Naive thymus-derived CD8-positive, alpha-beta T cell (primary cell): ENCODE measurements around the gene HDAC4. TPM values are rescaled to one million over a fixed set of nuclear protein-coding genes. Genes with fewer than 3 reads are reported as not detected.
A peak's percentile ranks its signal among the peaks of the same experiment; 100 is the strongest.
"Not testable (repeated sequence)": the region's sequence is repeated elsewhere in the genome, so short reads cannot be mapped to it uniquely, and the experiment has no call there.

Source experiments
- ATAC-seq, 2 donors: fragments of 150-1000 bp; cut with Tn5 transposase in 1 of 2; sonication (Bioruptor Pico), chemical (Tn5 transposase) in 1 of 2; 1 replicate in 1 of 2; 2 replicates in 1 of 2; pipeline ENCODE4 v1.10.0; 2021; ENCODE audit warnings: mild to moderate bottlenecking in 2 of 2, moderate library complexity in 2 of 2
- POLR2A ChIA-PET: fragments of 350-600 bp; sonication (Branson Sonifier 250); formaldehyde crosslinking; loops from one replicate; lab custom pipeline; 2021; ENCODE audit warnings: antibody characterized with exemption; lab: Charles Lee
- DNase-seq, 10 donors: peaks; one replicate each; pipeline versions ENCODE4 v3.0.0 to v3.0.0-alpha.2; 2020 to 2022
- H3K27ac Mint-ChIP-seq, 10 donors: one replicate each; pipeline ENCODE4 v1.8.0; 2020 to 2022; ENCODE audit warnings: mild to moderate bottlenecking in 10 of 10, mixed read lengths in 10 of 10, moderate library complexity in 4 of 10, inconsistent platforms in 1 of 10
- H3K27me3 Mint-ChIP-seq, 5 donors: one replicate each; pipeline ENCODE4 v1.8.0; 2021 to 2022; ENCODE audit warnings: mixed read lengths in 5 of 5
- H3K36me3 Mint-ChIP-seq, 3 donors: one replicate each; pipeline ENCODE4 v1.8.0; 2020 to 2022; ENCODE audit warnings: mixed read lengths in 3 of 3, mild to moderate bottlenecking in 2 of 3, inconsistent platforms in 1 of 3
- H3K4me1 Mint-ChIP-seq, 4 donors: one replicate each; pipeline ENCODE4 v1.8.0; 2021 to 2022; ENCODE audit warnings: mixed read lengths in 4 of 4
- H3K4me3 Mint-ChIP-seq, 10 donors: one replicate each; pipeline ENCODE4 v1.8.0; 2020 to 2022; ENCODE audit warnings: mild to moderate bottlenecking in 10 of 10, mixed read lengths in 10 of 10, moderate library complexity in 6 of 10, inconsistent platforms in 1 of 10
- H3K9me3 Mint-ChIP-seq, 9 donors: one replicate each; pipeline ENCODE4 v1.8.0; 2020 to 2022; ENCODE audit warnings: mixed read lengths in 9 of 9, mild to moderate bottlenecking in 3 of 9, inconsistent platforms in 1 of 9, moderate library complexity in 1 of 9
- polyA plus RNA-seq, 3 donors: library from polyadenylated mRNA; unstranded; fragments of 300-500 nt; fragmentation: Illumina TruSeq; gene quantifications; one replicate each; pipeline ENCODE4 v1.2.3, GENCODE V29; 2021
- total RNA-seq, 8 experiments: library from RNA in 2 of 8; stranded (reverse) in 2 of 8; gene quantifications; one replicate each; pipeline ENCODE4 v1.2.3 and lab custom pipeline; 2021 to 2026

Gene HDAC4
- total and polyA plus RNA-seq, 5 experiments from 2014 or later: 2.8 to 37.3 (median 10.1) TPM

DNA sequence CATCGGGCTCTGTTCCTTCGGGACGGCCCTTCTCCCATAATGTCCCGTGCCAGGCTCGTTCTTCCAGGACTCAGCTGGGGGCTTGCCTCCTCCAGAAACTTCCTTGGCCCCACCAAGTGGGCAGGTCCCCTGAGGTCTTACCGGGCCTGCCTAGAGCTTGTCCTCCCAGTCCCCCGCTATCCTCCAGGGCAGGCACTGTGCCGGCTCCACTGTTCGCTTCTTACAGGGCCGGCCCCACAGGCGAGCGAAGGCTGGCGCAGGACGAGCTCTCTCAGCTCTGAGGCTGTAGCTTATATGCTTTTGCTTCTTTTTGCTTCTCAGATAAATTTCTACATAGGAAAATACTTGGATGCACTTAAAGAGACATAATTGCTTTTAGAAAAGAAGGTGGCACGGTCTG, 323.6 kb downstream of the HDAC4 start:
- no peaks in the 10 kb centered on the region for H3K4me1 Mint-ChIP-seq
- DNase-seq (no peak), ATAC-seq (no peak)
- no peaks in the 10 kb centered on the region for H3K9me3 Mint-ChIP-seq
- peaks cover 0 to 66% (median 22%) of the 10 kb centered on the region in 3 donors for H3K36me3 Mint-ChIP-seq
- no peak overlapping the region for H3K27ac Mint-ChIP-seq
- POLR2A ChIA-PET: no interaction called here
- H3K27me3 Mint-ChIP-seq: no peaks in the 10 kb centered on the region
- no peak overlapping the region for H3K4me3 Mint-ChIP-seq

DNA sequence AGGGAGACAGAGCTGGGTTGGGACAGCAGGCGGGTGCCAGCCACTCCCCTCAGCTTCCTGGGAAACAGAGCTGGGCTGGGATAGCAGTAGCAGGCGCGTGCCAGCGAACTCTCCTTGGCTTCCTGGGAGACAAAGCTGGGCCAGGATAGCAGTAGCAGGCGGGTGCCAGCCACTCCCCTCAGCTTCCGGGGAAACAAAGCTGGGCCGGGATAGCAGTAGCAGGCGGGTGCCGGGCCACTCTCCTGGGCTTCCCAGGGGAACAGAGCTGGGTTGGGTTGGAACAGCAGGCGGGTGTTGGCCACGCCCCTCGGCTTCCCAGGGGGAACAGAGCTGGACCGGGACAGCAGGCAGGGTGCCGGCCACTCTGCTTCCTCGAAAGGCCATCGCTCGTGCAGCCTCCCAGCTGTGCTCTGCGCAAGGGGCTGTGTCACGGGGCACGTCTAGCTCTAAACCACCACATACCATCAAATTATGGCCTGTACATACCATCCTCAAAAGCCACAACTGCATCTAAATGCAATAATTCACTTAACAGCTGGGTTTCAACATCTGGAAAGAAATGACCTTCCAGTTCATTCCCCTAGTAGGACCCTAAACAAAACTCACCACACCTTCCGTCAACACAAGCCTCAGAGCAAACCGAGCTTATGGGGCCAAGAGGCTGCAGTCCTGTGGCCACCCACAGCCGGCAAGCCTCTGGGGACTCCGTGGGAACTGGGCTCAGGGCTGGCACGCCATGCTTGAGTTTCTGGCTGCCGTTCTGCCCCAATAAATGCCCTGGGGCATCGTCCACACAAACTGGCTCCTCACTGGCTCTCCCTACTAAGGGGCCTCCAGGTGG, 324.7 kb downstream of the HDAC4 start:
- Mint-ChIP-seq H3K9me3 (no peaks in the 10 kb centered on the region), H3K4me1 (no peaks in the 10 kb centered on the region), H3K36me3 (peaks cover 7 to 69% (median 27%) of the 10 kb centered on the region in 3 donors), H3K4me3 (no peak overlapping the region), H3K27me3 (no peaks in the 10 kb centered on the region), H3K27ac (no peak overlapping the region)
- no peak for DNase-seq
- no peak for ATAC-seq
- POLR2A ChIA-PET: no interaction called here

DNA sequence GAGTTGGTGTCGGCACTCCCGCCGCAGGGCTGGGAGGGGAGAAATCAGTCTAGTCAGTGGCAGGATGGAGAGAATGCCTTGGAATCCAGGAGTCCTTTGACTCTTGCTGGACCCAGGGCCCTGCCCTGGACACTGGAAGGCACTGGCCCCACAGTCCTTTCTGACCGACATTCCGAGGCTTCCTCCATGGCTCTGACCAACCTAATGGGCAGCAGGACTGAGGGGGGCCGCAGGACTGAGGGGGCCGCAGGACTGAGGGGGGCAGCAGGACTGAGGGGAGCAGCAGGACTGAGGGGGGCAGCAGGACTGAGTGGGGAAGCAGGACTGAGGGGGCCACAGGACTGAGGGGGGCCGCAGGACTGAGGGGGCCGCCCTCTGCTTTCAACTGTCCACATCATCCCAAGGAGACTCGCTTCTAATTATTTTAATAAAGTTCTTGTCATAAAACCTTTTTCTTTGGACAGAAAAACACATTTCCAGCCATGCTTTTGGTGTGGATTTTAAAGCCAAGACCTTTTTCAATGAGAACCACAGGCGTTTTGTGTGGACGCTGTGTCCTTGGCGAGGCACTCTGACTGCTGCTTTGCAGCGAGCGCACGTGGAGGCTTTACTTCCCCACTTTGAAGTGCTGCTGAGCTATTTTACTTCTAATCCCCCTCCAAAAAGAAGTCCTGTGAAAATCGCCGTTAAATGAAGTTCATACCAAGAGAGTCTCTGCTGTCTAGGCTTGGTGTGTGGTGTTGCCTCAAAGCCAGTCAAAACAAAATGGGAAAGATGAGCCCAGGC, 326.9 kb downstream of the HDAC4 start:
- Mint-ChIP-seq H3K9me3 (no peaks in the 10 kb centered on the region), H3K4me1 (no peaks in the 10 kb centered on the region), H3K27me3 (no peaks in the 10 kb centered on the region), H3K36me3 (peaks cover 7 to 55% (median 21%) of the 10 kb centered on the region in 3 donors), H3K4me3 (no peak overlapping the region), H3K27ac (no peak overlapping the region)
- no peak for ATAC-seq
- POLR2A ChIA-PET: no interaction called here
- no peak for DNase-seq

DNA sequence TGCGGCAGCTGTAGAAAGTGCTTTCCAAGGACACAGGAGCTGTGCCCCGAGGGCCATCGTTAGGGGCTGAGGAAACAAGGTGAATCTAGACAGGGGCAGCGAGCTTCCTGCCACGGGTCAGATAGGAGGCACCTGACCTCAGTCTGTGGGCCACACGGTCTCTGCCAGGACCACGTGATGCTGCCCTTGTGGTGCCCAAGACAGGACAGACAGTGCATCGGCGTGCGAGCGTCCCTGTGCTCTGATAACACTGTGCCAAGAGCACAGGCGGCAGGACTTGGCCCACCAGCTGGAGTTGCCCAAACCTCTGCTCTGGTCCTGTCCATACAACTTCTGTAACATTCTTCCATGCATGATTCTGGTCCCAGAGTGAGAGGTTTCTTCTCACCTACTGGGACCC, 327.6 kb downstream of the HDAC4 start:
- POLR2A ChIA-PET: no interaction called here
- ATAC-seq: no peak
- no peak overlapping the region for H3K4me3 Mint-ChIP-seq

DNA sequence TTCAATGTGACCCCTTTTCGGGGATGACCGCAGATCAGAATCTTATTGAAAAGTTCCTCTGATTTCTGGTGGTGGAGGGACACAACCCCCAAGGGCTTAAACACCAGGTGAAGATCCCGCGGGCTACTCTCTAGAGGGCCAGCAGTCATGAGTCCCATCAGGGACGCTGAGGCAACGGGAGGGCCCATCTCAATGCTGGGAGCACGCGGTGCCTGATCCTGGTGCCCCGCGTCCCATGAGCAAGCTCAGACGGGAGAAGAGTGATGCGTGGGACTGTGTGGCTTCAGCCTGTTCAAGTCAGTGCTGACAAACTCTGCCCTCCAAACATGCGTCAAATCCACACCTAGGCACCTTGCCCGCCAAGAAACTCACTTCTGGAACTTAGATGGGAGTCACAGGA, 328.0 kb downstream of the HDAC4 start:
- ATAC-seq (no peak), DNase-seq (no peak)
- Mint-ChIP-seq H3K9me3 (no peaks in the 10 kb centered on the region), H3K27me3 (no peaks in the 10 kb centered on the region), H3K4me1 (no peaks in the 10 kb centered on the region), H3K4me3 (no peak overlapping the region), H3K27ac (peak overlapping the region in 1 of 10 donors; percentile 19), H3K36me3 (peaks cover 7 to 51% (median 24%) of the 10 kb centered on the region in 3 donors)
- POLR2A ChIA-PET: no interaction called here

More for the DNA sequence above, 327.6 kb downstream of the HDAC4 start:
- Mint-ChIP-seq H3K27me3 (no peaks in the 10 kb centered on the region), H3K27ac (no peak overlapping the region), H3K36me3 (peaks cover 7 to 54% (median 23%) of the 10 kb centered on the region in 3 donors), H3K9me3 (no peaks in the 10 kb centered on the region), H3K4me1 (no peaks in the 10 kb centered on the region)
- no peak for DNase-seq

DNA sequence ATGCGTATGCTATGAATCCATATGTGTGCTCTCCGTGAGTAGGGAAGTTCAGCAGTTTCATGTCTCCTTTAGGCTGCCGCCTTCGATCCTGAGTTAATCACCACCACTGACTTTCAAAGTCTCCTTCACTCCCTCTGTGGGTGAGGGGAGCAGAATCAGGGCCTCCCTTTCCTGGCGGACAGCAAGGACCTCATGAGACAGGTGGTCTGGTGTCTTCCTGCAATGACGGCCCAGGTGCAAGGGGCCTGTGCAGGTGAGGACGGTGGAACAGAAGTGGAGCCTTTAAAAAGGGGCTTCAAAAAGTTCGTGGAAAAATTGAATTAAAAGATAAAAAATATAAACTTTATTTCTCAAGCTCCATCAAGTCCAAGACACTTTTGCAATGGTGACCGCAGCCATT, 330.4 kb downstream of the HDAC4 start:
- no peak overlapping the region for H3K4me3 Mint-ChIP-seq
- DNase-seq: no peak
- POLR2A ChIA-PET: no interaction called here
- no peaks in the 10 kb centered on the region for H3K9me3 Mint-ChIP-seq
- ATAC-seq: no peak
- peaks cover 7 to 50% (median 24%) of the 10 kb centered on the region in 3 donors for H3K36me3 Mint-ChIP-seq
- H3K4me1 Mint-ChIP-seq: no peaks in the 10 kb centered on the region
- H3K27ac Mint-ChIP-seq: peak overlapping the region in 1 of 10 donors; percentile 28
- H3K27me3 Mint-ChIP-seq: no peaks in the 10 kb centered on the region

DNA sequence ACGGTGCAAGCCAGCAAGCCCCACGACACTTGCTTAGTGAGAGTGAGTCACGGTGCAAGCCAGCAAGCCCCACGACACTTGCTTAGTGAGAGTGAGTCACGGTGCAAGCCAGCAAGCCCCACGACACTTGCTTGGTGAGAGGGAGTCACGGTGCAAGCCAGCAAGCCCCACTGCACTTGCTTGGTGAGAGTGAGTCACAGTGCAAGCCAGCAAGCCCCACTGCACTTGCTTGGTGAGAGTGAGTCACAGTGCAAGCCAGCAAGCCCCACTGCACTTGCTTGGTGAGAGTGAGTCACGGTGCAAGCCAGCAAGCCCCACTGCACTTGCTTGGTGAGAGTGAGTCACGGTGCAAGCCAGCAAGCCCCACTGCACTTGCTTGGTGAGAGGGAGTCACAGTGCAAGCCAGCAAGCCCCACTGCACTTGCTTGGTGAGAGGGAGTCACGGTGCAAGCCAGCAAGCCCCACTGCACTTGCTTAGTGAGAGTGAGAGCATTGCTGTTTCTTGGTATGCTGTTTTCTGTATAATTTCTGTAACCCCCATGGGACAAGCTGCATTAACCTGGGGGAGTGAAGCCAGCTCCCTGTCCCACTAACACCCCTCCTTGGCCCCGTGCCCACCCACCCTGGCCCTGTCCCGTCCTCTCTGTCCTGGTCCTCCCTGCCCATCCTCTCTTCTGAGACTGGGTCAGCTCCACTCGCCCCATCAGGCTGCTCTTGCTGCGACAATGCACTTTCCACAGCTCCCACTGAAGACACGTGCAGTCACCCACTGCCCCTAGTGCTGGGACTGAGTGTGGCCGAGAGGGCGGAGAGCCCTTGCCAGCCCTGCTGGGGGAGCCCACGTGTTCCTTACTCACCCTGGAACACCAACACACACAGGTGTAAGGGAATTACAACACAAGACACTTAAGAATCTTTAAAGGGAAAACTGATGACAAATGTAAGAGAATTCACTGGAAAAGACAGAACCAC, 331.2 kb downstream of the HDAC4 start:
- not testable (repeated sequence) for H3K4me3 Mint-ChIP-seq, ATAC-seq
- H3K36me3 Mint-ChIP-seq: peaks cover 7 to 48% (median 24%) of the 10 kb centered on the region in 3 donors

DNA sequence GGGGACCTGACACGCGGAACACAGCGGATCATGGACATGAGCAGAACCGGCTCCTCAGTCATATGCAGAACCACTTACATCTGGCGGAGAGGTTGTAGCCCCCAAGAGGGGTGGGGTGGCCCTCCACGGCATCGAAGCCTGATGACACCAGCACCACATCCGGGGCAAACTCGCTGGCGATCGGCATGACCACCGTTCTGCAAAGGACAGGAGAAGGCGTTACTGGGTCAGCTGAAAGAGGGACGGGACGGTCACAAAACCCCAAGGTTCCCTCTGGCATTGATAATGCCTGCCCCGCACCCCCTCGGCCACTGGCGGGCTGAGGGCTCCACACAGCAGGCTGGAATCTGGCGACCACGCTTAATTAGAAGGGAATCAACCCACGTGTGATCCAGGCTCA, 332.4 kb downstream of the HDAC4 start:
- POLR2A ChIA-PET: no interaction called here
- no peaks in the 10 kb centered on the region for H3K4me1 Mint-ChIP-seq
- ATAC-seq (no peak), DNase-seq (no peak)
- H3K4me3 Mint-ChIP-seq: no peak overlapping the region
- no peaks in the 10 kb centered on the region for H3K9me3 Mint-ChIP-seq
- peaks cover 7 to 47% (median 20%) of the 10 kb centered on the region in 3 donors for H3K36me3 Mint-ChIP-seq
- no peaks in the 10 kb centered on the region for H3K27me3 Mint-ChIP-seq
- H3K27ac Mint-ChIP-seq: peak overlapping the region in 1 of 10 donors; percentile 83

More for the DNA sequence above, 331.2 kb downstream of the HDAC4 start:
- POLR2A ChIA-PET, DNase-seq, H3K4me1 Mint-ChIP-seq, H3K9me3 Mint-ChIP-seq, H3K27me3 Mint-ChIP-seq: not testable (repeated sequence)
- H3K27ac Mint-ChIP-seq: peak overlapping the region in 3 of 10 donors; percentile 71 to 80 (median 77)

DNA sequence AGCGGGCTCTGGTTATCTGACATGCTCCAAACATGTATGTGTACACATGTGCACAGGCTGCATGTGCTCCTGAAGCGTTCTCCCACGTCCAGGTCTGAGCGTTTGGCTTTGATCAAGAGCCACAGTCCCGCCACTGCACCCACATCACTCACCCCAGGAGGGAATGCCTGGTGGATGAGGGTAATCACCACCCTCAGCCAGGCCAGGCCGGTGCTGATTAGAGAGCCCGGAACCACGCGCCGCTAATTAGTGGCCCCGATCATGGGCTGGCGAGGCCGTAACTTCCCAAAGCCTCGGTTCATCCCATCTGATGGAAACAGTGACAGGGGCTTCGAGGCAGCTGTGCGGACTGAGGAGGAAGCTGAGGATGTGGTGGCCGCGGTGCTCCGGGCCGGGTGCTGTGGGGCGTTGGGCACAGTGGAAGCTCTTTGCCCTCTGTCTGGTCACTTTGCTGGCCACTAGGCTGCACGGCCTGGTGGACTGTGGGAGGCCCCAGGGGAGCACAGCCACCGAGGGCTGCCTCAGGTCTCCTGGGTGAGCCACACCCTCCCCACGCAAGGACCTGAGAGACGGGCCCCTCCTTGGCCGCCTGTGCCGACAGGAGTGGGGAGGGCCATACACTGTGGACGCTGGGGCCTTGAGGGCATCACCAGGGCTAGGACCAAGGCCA, 333.5 kb downstream of the HDAC4 start:
- Mint-ChIP-seq H3K36me3 (peaks cover 7 to 42% (median 14%) of the 10 kb centered on the region in 3 donors), H3K27me3 (no peaks in the 10 kb centered on the region), H3K4me3 (no peak overlapping the region), H3K27ac (no peak overlapping the region), H3K4me1 (no peaks in the 10 kb centered on the region), H3K9me3 (no peaks in the 10 kb centered on the region)
- DNase-seq (no peak), ATAC-seq (no peak)
- POLR2A ChIA-PET: no interaction called here

DNA sequence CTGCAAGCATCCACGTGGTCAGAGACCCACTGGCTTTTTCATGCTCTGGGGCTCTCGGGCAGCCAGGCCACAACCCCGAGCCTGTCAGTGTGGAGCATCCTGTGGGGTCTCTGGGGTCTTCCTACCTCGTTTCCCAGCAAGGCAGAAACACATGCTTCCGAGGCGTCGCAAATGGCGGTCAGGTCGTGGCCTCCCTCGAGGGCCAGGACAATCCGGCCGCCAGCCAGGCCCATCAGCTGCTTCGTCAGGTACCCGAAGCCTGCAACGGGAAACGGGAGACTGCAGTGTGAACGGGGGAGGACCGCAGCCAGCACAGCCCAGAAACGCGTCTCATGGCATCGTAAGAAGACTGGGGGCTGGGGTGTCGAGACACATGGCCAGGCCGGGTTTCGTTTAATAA, 334.2 kb downstream of the HDAC4 start:
- H3K9me3 Mint-ChIP-seq: no peaks in the 10 kb centered on the region
- H3K36me3 Mint-ChIP-seq: peaks cover under 1 to 36% (median 10%) of the 10 kb centered on the region in 3 donors
- peak overlapping the region in 1 of 10 donors; percentile 48 for H3K4me3 Mint-ChIP-seq
- POLR2A ChIA-PET: no interaction called here
- DNase-seq (no peak), ATAC-seq (no peak)
- no peaks in the 10 kb centered on the region for H3K27me3 Mint-ChIP-seq
- H3K4me1 Mint-ChIP-seq: no peaks in the 10 kb centered on the region
- peak overlapping the region in 1 of 10 donors; percentile 78 for H3K27ac Mint-ChIP-seq

DNA sequence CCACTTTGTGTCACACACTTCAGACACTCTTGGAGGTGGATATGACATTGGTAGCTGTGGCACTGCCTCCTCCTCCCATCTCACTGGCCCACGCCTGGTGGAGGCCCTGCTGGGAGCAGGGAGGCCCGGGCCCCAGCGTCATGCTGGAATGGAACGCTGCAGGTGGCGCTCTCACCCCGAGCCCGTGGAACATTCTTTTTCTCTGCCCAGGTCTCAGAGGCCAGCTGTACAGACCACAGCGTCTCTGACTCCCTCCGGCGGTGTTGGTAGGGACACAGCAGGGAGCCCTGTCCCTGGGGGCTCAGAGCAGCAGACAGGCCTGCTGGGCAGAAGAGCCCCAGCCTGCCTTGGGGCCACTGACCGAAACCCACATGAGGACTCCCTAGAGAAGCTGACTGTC, 334.9 kb downstream of the HDAC4 start:
- Mint-ChIP-seq H3K27me3 (no peaks in the 10 kb centered on the region), H3K4me3 (no peak overlapping the region), H3K9me3 (no peaks in the 10 kb centered on the region), H3K36me3 (peaks cover 0 to 38% (median 12%) of the 10 kb centered on the region in 3 donors), H3K27ac (no peak overlapping the region), H3K4me1 (peaks cover 0 to 5% (median 0%) of the 10 kb centered on the region in 4 donors)
- POLR2A ChIA-PET: no interaction called here
- no peak for ATAC-seq
- no peak for DNase-seq

DNA sequence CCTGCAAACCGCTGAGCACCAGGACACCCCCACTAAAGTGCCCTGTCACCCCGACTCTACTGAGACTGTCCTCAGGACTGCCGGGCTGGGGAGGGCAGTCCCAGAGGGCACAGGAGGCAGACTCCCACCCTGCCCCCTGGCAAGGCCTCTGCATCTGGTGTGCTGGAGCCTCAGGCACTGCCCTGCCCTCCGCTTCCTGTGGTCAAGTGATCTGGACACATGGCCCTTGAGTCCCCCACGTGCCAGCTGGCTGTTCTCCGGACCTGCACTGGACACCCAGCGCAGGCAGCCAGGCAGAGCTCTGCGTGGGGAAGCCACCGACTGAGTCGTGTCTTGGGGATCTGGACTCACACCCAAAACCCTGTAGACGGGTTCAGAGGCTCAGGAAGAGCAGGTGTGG, 335.3 kb downstream of the HDAC4 start:
- Mint-ChIP-seq H3K27ac (no peak overlapping the region), H3K4me1 (peaks cover 0 to 6% (median 0%) of the 10 kb centered on the region in 4 donors), H3K4me3 (no peak overlapping the region), H3K9me3 (no peaks in the 10 kb centered on the region), H3K36me3 (peaks cover 0 to 39% (median 12%) of the 10 kb centered on the region in 3 donors), H3K27me3 (no peaks in the 10 kb centered on the region)
- POLR2A ChIA-PET: no interaction called here
- ATAC-seq (no peak), DNase-seq (no peak)
